Mesothelial cell of epicardium (in vitro differentiated cells): ENCODE data around the gene DSE. TPM values are rescaled to one million over a fixed set of nuclear protein-coding genes. Genes with fewer than 3 reads are reported as not detected.

Experiments used
- DNase-seq, 2 experiments: peaks; one replicate each; pipeline ENCODE4 v3.0.0; 2021; ENCODE audit warnings: low spot score in 2 of 2; ENCODE audit not compliant: unreplicated experiment in 2 of 2
- H3K27ac Mint-ChIP-seq: 2 replicates; pipeline ENCODE4 v1.8.0; 2021; ENCODE audit warnings: mixed read lengths
- H3K27me3 Mint-ChIP-seq: 2 replicates; pipeline ENCODE4 v1.8.0; 2021; ENCODE audit warnings: low read depth, mixed read lengths
- H3K36me3 Mint-ChIP-seq: 2 replicates; pipeline ENCODE4 v1.8.0; 2021; ENCODE audit warnings: mixed read lengths
- H3K4me1 Mint-ChIP-seq: 2 replicates; pipeline ENCODE4 v1.8.0; 2021; ENCODE audit warnings: mixed read lengths
- H3K4me3 Mint-ChIP-seq: 2 replicates; pipeline ENCODE4 v1.8.0; 2021; ENCODE audit warnings: mild to moderate bottlenecking, moderate library complexity, mixed read lengths
- H3K9me3 Mint-ChIP-seq: 2 replicates; pipeline ENCODE4 v1.8.0; 2021; ENCODE audit warnings: mixed read lengths
- CTCF ChIP-seq: fragments of 200-600 bp; sonication (generic); IDR thresholded peaks from one replicate; pipeline ENCODE4 v1.5.0; 2021; ENCODE audit warnings: antibody characterized with exemption; ENCODE audit not compliant: unreplicated experiment
- total RNA-seq: library from RNA; stranded (reverse); gene quantifications from 3 replicates; pipeline ENCODE4 v1.2.1, GENCODE V29; 2021

The DSE gene
- total RNA-seq, 1 donor from 2014 or later: 70.7 TPM

- H3K27me3 Mint-ChIP-seq: no peaks in the 10 kb centered on the region
- peaks cover 12% of the 10 kb centered on the region for H3K4me1 Mint-ChIP-seq
- peak overlapping the region; percentile 53 for H3K27ac Mint-ChIP-seq
- no peak for DNase-seq
- peaks cover 2% of the 10 kb centered on the region for H3K36me3 Mint-ChIP-seq
- H3K9me3 Mint-ChIP-seq: no peaks in the 10 kb centered on the region
- TF ChIP-seq CTCF: no peak
- H3K4me3 Mint-ChIP-seq: no peak overlapping the region
Observed at GRCh38 chr6:116364321-116364720, 6.4 kb upstream of the DSE start.

GRCh38 chr6:116365743-116366142 is 5.0 kb upstream of the DSE start:
- Mint-ChIP-seq H3K27ac (no peak overlapping the region), H3K4me3 (no peak overlapping the region)
- no peak for TF ChIP-seq CTCF

GRCh38 chr6:116366740-116367275 is 3.9 kb upstream of the DSE start:
- H3K27me3 Mint-ChIP-seq: no peaks in the 10 kb centered on the region
- no peak for DNase-seq
- no peaks in the 10 kb centered on the region for H3K36me3 Mint-ChIP-seq
- H3K9me3 Mint-ChIP-seq: no peaks in the 10 kb centered on the region
- no peak overlapping the region for H3K4me3 Mint-ChIP-seq
- TF ChIP-seq CTCF: no peak
- H3K4me1 Mint-ChIP-seq: peaks cover 26% of the 10 kb centered on the region
- H3K27ac Mint-ChIP-seq: peak overlapping the region; percentile 31

More at GRCh38 chr6:116365743-116366142, 5.0 kb upstream of the DSE start:
- no peak for DNase-seq
- Mint-ChIP-seq H3K36me3 (peaks cover 2% of the 10 kb centered on the region), H3K4me1 (peaks cover 23% of the 10 kb centered on the region), H3K27me3 (no peaks in the 10 kb centered on the region), H3K9me3 (no peaks in the 10 kb centered on the region)

GRCh38 chr6:116369540-116369939 is 1.2 kb upstream of the DSE start:
- Mint-ChIP-seq H3K36me3 (no peaks in the 10 kb centered on the region), H3K9me3 (no peaks in the 10 kb centered on the region), H3K4me1 (peaks cover 35% of the 10 kb centered on the region), H3K27ac (peak overlapping the region; percentile 99), H3K27me3 (no peaks in the 10 kb centered on the region), H3K4me3 (peak overlapping the region; percentile 91)
- TF ChIP-seq CTCF: no peak
- no peak for DNase-seq

- DNase-seq: no peak
- Mint-ChIP-seq H3K36me3 (no peaks in the 10 kb centered on the region), H3K4me3 (peak overlapping the region; percentile 91), H3K27me3 (no peaks in the 10 kb centered on the region), H3K27ac (peak overlapping the region; percentile 99), H3K4me1 (peaks cover 35% of the 10 kb centered on the region), H3K9me3 (no peaks in the 10 kb centered on the region)
- TF ChIP-seq CTCF: no peak
Observed at GRCh38 chr6:116369964-116370759, 585 bp upstream of the DSE start.
